GM18498 (cell line): Measurements from ENCODE around the gene SLAMF9.

Experiments
- ATAC-seq: cut with Tn5 transposase; IDR thresholded peaks from one replicate; pipeline ENCODE4 v1.9.1; 2021; ENCODE audit warnings: mild to moderate bottlenecking, moderate library complexity; ENCODE audit not compliant: unreplicated experiment

SLAMF9 gene

DNA sequence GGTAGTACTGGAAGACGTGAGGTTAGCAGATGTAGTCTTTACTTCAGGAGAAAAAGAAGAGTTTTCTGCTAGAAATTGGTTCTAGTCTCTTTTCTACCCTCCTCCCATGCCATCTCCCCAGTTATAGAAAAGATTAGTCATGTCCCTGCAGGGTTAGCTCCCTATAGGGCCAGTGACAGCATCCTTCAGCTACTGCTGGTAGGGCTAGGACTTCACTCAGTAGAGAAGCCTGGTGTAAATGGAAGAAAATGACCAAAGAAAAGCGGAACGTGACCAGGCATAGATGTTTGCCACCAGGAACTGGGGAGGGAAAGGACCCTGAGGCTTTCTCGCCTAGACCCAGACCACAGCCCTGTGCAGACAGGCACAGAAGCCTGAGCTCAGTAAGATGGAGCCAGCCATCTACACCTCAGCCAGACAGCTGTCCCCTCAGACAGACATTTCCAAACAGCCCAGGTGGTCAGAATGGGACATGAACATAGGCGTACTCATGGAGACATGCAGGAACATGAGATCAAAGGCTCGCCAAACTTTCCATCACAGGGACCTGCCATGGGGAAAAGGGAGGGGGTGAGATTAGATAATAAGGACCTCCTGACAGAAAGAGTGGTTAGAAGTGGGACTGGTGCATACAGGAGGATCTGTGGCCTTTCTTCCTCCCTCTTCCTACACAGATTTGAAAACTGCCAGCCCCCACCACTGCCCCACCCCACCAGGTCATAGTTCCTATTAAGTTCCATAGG is 23.5 kb upstream of the SLAMF9 start:
- ATAC-seq: no peak

DNA sequence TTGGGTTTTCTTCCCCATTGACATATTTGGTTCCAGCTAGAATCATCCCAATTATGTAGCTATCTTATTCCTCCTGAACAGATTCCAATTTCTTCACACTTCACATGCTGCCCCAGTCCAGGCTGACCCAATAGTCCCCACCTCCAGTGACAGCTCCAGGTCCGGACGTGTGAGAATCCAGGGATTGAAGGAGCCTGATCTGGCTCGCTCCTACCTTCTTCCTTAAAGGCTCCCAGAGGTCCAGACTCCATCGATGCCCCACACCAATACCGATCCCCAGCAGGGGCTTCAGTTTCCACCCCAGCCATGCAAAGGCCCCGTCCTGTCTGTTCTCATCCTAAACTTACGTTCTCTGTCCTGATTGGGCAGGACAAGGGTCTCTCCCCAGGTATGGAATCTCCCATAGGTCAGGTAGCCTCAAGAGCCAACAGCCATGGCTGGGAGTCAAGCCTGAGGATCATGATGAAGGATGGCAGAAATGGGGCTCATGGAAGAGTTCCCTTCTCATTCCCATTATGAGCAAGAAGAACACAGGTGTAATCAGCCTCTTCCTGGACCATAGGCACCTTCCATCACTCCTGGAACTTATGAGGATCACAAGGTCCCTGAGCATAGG is 20.4 kb upstream of the SLAMF9 start:
- no peak for ATAC-seq

GRCh38 chr1:159973350-159973940 is 19.4 kb upstream of the SLAMF9 start:
- no peak for ATAC-seq

- ATAC-seq: no peak
These were observed 18.6 kb upstream of the SLAMF9 start for GRCh38 chr1:159972443-159973205.

- no peak for ATAC-seq
These were observed 16.9 kb upstream of the SLAMF9 start for GRCh38 chr1:159970932-159971342.

DNA sequence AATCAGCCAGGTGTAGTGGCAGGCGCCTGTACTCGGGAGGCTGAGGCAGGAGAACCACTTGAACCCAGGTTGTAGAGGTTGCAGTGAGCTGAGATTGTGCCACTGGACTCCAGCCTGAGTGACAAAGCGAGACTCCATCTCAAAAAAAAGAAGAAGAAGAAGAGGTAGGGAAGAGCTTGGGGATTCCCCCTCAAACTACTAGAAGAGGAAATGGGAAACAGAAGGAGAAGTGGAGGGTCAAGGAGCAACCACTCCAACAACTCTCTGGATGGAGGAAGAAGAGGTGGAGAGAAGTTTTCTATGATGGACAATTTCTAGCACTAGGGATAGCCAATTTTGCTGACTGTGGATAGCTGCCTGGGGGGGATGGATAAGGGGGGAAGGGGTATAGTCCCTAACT is 14.9 kb upstream of the SLAMF9 start:
- no peak for ATAC-seq

DNA sequence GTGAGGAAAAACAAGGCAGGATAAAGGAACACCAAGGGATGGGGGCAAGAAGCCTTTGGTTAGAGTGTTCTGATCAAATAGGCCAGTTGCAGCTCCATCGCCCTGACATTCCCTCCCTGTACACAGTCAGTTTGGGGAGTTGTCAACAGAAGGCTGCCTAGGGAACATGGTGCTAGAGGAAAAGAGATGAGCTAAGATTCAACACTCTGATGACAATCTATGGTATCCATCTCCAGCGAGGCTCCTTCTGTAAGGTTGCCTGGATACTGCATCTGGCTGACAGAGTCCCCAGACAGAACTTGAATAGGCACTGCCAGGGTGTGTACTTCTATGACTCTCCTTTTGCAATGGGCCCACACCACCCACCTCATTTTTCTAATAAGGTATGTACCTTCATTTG is 11.2 kb upstream of the SLAMF9 start:
- no peak for ATAC-seq

DNA sequence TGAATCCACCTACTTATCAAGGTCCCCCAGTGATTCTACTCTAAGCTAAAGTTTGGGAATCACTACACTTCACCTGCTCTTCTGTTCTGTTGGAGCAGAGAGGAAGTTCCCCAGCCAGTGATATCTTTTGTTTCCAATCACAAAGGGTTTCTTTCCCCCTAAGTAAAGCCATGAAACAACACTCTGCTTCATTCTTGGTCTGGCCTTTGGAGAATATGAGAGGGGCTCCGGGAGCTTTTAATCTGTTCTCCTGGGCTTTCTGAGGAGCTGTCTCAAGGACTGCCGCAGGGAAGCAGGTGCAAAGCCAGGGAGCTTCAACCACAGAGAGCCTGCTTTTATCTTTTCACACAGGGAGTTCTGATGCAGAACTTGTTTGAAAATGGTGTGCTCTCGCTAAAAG is 10.1 kb upstream of the SLAMF9 start:
- no peak for ATAC-seq

DNA sequence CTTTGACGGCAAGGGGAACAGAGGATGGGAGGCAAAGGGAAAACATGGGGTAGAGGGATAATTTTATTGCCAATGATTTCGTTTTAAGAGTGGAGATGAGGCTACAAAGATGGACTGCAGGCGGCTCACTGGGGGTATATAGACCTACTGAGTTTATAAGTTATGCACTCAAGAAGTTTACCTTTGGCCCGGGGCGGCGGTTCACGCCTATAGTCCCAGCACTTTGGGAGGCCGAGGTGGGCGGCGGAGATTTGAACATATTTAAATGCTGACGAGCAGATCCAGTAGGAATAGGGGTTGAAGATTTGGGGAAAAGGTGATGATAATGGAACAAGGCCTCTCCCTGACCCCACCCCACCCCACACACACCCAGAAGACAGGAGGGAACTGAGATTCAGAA is 8.1 kb upstream of the SLAMF9 start:
- no peak for ATAC-seq

- no peak for ATAC-seq
These were observed 7.6 kb upstream of the SLAMF9 start for GRCh38 chr1:159961636-159962035.

- ATAC-seq: no peak
These were observed 6.8 kb upstream of the SLAMF9 start for GRCh38 chr1:159960721-159961381.

DNA sequence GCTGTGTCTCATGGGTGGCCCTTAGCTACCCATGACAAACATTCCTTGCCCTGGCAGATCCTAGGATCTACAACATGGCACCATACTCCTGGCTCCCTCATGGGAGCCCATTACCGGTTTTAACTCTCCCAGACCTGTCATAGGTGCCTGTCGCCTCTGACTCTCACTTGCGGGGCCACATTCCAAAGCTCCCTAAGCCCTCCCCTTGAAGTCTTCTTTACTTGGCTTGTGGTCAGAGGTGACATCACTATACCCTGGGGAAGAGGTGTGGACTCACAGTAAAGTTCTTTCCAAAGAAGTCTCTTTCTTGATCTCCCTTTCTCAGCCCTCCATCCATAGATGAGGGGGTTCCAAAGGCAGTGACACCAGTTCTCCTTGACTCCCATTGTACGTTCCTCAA is 5.4 kb upstream of the SLAMF9 start:
- no peak for ATAC-seq

- ATAC-seq: no peak
These were observed 4.8 kb upstream of the SLAMF9 start for GRCh38 chr1:159958719-159959380.

DNA sequence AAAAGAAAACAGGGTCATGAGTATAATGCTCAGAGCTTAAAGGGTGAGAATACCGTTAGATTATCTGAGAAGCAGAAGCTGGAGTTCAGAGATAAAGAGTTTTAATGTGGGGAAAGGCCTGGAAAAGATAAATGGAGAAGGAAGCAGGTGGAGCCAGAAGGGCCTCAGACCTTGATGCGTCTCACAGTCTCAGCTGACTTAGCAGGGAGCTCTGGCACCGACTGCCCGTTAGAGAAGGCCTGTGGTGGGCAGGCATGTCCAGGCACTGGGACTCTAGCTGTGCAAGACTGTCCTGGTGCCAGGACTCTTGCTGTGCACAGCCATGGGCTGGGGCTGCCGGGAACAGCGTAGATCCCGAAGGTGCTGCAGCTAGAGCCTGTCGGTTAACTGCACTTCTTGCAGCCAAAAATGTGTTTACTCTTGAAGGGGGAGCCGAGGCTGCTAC is 3.8 kb upstream of the SLAMF9 start:
- ATAC-seq: no peak

DNA sequence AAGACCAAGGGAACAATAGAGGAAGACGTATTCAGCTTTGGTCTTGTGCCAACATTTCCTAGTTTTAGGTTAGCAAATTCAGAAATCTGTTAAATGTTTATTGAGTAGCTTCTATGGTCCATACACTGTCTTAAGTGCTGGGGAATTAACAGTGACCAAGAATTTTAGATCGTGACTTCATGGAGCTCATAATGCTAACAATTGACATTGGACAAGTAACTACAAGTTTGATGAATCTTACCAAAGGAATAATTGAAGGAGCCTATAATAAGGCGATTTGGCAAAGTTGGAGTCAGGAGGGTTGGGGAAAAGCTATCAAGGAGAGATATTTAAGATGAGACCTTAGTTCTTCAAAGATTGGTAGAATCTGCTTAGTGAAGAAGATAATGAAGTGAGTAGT is 1.4 kb upstream of the SLAMF9 start:
- no peak for ATAC-seq

- ATAC-seq: no peak
These were observed 1.1 kb downstream of the SLAMF9 start for GRCh38 chr1:159952932-159953331.

DNA sequence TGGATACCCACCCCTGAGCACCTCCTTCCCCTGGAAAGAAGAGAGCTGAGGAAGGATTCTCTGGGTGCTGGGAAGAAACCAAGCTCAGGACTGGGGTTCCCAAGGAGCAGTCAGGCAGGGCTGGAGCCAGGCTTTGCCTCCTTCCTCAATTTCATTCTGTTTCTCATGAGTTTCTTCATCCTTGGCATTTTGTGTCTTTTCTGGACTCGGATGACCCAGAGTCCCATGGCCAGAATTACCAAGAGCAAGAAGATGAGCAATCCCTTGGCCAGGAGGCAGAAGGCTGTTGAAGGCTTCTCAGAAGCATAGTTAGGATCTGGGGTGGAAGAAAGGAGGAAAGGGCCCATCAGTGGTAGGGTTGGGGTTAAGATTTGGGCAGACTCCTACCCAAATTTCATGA is 2.5 kb downstream of the SLAMF9 start:
- no peak for ATAC-seq

DNA sequence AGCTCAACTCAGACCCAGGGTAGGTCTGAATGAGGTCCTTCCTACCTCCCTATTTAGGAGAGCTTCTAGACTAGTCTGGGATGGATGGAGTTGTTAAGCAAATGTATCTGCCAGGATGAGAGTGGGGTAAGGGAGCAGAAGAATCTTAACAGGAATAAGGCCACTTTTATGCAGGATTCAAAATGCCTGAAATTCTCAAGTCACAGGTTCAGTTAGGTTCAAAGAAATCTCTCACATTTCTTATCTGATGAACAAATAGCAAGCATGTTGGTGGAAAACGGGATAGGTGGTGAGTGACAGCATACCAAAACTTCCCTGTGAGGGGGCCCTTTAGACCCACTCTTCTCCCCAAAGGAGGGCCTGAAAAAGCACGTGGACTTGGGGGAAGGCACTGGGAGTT is 3.0 kb downstream of the SLAMF9 start:
- no peak for ATAC-seq

DNA sequence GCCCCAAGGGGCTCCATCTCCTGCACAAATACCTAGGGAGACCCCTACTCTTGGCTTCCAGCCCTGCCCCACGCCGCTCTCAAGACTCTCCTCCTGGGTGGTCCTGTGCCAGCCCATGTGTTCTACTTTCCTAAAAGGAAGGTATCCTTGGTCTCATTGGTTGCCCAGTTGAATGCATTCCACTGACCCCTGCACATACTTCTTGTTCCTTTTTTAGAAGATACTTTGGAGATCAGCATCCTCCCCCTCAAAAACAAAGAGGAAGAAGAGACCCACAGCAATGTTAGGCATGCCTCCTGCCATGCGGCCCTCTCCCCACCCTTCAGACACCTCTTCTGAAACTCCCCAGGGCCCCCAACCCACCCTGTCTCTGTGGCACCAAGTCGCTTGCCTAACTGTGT is 4.1 kb downstream of the SLAMF9 start:
- no peak for ATAC-seq

- no peak for ATAC-seq
These were observed 4.9 kb downstream of the SLAMF9 start for GRCh38 chr1:159949123-159949522.

GRCh38 chr1:159947942-159948341 is 6.1 kb downstream of the SLAMF9 start:
- ATAC-seq: no peak
